HL-60 (cell line): ENCODE data around the gene RET.

ENCODE experiments used
- CTCF ChIP-seq: IDR thresholded peaks from one replicate; pipeline ENCODE4 v1.5.1; 2011; ENCODE audit warnings: low read length, control low read depth, inconsistent platforms; ENCODE audit not compliant: insufficient read depth
- GABPA ChIP-seq: IDR thresholded peaks from 2 replicates; pipeline ENCODE4 v1.6.1; 2012; ENCODE audit warnings: low read depth
- POLR2AphosphoS5 ChIP-seq: IDR thresholded peaks from 2 replicates; pipeline ENCODE4 v1.6.1; 2012; ENCODE audit warnings: low read depth
- REST ChIP-seq: IDR thresholded peaks from 2 replicates; pipeline ENCODE4 v1.6.1; 2012; ENCODE audit warnings: low read depth; ENCODE audit not compliant: insufficient replicate concordance

GRCh38 chr10:43090188-43090587 is 13.3 kb downstream of the RET start:
- TF ChIP-seq CTCF (no peak), POLR2AphosphoS5 (no peak), REST (no peak), GABPA (no peak)
